Activated naive CD4-positive, alpha-beta T cell treated with Interleukin-2 at 50 U/mL for 16 hours (primary cell): ENCODE results near the gene COL20A1.
"Not testable (repeated sequence)": the region's sequence is repeated elsewhere in the genome, so short reads cannot be mapped to it uniquely, and the experiment has no call there.

Experiments used
- DNase-seq: peaks from one replicate; pipeline ENCODE4 v3.0.0-alpha.2; 2020

COL20A1 gene

DNA sequence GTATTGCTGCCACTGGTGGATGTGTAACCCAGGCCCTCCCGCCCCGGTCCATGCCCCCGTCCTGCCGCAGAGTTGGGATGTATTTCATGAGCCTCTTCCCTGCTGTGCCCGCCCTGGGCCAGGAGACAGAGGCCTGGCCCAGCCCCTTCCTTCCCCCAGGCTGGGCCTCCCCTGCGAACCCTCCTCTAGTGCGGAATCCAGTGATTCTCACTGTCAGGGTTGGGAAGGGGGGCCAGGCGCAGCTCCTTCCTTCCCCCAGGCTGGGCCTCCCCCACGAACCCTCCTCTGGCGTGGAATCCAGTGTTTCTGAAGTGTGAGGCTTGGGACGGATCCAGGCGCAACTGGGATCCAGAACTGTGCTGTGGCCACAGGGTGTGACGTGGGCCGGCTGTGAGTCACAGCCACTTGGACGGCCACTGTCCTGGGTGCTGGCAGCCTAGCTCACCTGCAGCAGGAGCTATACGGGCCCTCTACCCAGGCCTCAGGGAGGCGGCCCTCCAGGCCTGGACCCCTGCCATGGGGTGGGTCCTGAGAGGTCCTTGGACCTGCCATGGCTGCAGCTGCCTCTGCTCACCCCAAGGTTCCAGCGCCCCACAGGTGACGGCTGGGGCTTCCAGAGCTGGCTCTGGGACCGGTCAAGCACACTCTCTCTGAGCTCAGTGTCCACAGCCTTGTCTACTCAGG lies 28.3 kb downstream of the COL20A1 start:
- no peak for DNase-seq

DNA sequence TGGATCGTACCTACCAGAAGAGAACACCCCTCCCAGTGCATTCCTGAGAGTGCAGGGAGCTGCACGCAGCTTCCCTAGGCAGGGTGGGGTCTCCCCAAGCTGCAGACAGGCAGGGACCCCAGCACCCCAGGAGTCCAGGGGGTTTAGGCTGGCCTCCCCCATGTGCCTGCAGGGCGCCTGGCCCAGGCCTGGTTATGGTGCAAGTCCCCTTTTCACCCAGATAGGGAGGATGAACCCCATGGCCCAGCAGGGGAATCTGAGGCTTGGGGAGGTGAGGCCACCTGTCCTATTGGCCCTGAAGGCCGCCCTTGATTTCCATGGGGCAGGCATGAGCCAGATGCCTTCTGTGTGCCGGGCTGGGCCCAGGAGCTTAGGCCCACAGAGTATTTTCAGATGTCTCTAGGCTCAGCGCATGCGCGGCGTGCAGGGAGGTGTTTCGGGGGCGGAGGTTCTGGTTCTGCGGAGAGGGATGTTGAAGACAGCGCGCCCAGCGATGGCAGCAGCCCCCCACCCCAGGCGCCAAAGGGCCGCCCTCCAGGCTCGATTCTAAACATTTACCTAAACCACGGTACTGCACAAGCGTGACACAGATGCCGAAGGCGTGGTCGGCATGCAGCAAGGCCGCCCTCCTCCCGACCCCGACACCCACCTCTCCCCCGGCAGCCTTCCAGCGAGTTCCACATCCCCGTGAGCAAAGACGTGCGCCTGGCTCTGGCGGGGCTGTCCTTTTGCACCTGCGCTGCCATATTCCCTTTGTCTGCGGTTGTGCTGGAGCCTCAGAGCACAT lies 29.4 kb downstream of the COL20A1 start:
- DNase-seq: no peak

DNA sequence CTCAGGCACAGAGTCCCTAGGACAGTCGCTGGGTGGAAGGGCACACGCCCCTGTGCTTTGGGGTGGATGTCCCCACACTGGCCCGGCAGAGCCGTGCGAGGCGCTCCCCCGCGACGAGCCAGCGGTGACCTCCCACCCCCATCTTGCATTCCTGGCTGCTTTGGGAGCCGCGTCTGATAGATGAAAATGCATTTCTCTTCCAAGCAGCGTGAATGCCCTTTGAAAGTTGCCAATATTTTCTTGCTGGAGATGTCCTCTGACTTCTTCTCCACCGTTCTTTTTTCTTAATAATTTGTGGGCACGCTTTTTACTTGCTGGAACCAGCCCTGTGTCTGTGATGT lies 29.9 kb downstream of the COL20A1 start:
- DNase-seq: no peak

DNA sequence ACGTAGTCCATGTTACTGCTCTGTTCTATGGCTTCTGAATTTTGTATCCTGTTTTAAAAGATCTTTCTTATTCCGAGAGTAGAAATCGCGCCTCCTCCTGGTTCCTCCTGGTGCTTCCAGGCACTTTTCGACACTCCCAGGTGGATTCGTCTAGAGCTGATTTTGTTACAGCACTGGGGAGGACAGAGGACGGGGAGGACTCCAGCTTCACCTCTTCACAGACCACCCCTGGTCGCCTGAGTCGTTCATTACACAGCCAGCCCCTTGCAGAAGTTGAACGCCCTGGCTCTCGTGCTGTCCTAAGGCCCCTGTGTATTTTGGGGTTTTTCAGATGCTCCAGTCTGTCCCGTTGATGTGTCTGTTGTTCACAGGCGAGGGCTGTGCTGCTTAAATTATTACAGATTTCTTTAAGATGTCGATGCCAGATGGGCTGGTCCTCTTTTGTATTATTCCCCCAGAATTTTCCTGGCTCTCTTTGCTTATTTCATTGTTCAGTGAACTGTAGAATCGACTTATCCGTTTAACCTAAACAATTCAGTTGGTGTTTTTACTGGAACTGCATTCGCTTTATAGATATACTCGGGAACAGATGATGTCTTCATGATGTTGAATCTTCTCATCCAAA lies 30.5 kb downstream of the COL20A1 start:
- no peak for DNase-seq

DNA sequence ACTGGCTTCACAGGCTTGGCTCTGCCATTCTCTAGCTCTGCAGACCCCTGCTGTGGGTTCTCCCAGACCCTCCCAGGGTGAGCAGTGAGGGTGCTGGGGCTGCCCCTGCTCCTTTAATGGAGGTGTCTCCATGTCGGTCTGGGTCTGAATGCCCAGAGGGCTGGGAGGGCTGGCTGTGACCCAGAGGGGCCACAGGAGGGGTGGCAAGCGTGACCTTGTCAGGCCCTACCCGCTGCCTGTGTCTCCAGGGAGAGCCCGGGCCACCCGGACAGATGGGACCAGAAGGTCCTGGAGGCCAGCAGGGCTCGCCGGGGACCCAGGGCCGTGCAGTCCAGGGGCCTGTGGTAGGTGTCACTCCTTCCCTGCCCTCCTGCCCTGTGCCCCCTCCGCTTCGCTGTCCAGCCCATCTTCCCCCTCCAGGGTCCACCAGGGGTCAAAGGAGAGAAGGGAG lies 32.1 kb downstream of the COL20A1 start:
- no peak for DNase-seq

DNA sequence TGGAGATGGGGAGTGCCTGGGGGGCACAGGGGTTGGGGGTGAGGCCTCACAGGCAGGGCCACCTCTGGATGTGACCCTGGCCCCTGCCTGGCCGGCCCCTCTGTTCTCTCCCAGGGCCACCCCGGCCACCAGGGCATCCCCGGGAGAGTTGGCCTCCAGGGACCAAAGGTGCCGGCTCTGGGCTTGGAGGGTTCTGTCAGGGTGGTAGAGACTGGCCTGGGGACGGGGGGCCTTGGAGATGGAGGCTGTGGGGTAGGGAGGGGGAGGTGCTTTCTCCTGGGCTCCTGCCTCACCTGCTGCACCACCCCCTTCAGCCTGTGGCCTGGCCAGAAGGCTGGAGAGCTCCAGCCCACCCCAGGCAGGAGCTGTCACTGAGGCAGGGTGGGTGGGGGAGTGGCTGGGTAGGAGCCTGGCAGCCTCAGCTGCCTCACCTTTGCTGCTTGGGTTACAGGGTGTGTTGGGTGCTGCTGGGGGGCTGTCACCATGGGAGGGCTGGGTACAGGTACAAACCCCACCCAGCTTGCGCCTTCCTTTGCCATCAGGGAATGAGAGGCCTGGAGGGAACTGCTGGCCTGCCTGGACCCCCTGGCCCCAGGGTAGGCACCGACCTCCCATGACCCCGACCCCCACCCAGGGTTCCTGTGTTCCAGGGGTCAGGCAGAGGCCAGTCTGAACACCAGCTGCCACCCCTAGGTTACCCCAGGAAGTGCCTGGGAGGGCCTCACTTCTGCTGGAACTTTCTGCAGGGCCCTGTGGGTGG lies 32.7 kb downstream of the COL20A1 start:
- no peak for DNase-seq

DNA sequence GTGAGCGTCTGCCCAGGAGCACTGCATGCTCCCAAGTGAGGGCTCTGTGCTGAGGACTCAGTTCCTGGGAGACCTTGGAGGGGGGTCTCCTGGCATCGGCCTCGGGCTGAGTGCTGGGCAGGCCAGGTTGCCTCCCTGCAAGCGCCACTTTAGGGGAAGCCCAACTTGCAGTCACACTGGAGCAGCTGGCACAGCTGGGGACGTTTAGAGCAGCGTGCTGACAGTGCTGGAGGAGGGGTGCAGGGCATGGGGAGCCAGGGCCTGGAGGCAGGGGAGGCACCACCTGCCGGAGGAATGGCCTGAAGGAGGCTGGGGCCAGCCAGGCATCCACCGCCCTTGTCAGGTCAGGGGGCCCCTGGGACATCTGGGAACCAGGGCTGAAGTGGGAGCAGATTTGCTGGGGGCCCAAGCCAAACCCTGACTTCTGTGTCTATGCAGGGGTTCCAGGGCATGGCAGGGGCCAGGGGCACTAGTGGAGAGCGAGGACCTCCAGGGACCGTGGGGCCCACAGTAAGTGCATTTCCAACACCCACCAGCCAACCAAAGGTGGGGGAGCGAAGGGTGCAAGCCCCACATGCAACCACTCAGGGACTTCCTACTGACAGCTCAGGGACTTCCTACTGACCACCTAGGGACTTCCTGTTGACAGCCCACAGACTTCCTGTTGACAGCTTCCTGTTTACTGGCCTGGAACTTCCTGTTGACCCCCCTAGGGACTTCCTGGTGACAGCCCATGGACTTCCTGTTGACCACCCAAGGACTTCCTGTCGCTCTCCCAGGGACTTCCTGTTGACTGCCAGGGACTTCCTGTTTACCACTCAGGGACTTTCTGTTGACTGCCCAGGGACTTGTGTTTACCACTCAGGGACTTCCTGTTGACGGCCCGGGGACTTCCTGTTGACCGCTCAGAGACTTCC lies 33.6 kb downstream of the COL20A1 start:
- no peak for DNase-seq

DNA sequence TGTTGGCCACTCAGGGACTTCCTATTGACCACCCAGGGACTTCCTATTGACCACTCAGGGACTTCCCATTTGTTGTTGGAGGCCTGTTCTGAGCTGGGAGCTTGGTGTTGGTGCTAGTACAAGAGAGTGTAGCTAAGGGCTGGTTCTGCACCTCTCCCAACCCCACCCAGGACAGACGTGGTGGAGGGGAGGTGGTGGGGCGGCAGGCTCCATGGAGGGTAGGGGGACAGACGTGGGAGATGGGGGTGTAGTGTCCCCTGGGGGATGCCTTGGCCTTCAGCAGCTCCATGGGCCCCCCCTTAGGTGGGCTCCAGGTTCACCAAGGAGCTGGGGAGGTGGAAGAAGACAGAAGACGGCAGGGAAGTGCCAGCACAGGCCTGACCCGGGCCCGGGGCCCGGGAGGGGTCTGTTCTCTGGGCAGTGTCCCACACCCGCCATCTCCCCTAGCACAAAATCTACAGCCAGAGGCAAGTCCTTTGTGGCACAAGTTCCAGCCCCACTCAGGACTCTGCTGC lies 34.3 kb downstream of the COL20A1 start:
- DNase-seq: no peak

DNA sequence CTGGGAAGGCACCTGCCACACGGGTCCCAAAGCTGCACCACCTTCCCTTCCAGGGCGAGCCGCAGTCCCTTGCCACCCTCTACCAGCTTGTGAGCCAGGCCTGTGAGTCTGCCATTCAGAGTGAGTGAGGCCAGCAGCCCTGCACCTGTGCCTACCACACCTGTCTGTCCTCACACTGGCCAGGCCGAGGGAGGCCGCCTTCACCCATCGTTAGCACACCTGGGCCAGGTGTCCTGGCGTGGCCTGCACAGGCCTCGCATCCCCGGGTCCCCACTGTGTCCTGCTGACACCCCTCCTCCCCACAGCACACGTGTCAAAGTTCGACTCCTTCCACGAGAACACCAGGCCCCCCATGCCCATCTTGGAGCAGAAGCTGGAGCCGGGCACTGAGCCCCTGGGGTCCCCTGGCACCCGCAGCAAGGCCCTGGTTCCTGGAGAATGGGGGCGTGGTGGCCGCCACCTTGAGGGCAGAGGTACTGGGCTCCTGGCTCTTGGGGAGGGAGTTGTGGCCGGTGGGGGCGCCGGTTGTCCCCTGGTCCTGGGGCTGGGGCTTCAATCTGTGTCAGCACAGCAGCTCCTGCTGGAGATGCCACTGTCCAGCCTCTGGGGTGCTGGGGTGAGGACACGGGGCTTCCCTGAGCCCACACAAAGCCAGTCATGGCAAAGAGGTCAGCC lies 35.2 kb downstream of the COL20A1 start:
- DNase-seq: no peak

DNA sequence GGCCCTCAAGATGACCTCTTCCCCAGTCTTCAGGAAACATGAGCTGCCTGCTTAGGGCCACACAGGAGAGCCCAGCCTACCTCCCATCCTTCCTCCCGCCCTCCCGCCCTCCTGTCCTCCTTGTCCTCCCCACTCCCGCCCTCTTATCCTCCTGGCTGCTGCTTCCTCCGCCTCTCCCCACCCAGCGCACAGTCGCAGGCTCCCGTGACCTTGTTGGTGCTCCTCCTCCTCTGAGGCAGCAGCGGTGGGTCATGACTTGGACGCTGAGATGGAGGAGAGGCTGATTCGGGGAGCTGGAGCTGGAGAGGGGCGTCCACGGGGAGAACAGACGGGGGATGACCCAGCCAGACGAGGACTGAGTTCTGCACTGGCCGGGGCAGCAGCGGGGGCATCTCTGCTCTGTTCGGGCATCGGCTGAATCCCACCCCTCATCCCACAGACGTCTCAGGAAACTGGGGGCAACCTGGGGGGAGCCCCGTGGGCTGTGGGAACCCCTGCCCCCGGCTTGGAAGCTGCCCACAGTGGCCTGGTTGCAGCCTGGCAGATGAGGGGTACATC lies 35.8 kb downstream of the COL20A1 start:
- no peak for DNase-seq

DNA sequence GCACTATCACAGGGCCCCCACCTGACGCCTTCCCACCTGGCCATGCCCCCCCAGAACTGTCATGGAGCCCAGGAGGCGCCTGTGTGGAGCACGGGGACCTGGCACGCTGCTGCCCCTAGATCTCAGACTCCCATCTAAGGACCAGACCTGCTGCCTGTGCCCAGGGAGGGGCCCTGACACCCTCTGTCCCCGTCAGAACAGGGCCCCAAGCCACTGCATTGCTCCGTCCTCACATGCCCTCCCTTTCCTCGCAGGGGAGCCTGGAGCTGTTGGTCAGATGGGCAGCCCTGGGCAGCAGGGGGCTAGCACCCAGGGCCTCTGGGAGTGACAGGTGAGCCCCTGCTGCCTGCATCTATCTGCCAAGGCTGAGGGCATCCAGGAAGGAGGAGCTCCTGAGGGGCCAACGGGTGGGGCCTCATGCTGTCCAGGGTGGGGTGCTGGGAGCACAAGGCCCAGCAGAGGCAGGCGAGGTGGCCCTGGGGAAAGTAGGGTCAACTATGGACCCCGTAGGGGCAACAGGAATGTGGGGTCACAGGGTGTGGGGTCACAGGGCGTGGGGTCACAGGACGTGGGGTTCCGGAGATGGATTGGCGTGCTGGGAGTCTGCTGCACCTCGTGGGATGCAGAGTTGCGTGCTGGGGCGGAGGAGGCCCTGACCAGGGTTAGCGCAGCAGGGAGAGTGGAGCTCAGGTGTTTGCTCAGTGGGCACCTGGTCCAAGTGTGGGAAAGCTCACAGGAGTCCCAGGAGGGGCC lies 36.5 kb downstream of the COL20A1 start:
- no peak for DNase-seq

DNA sequence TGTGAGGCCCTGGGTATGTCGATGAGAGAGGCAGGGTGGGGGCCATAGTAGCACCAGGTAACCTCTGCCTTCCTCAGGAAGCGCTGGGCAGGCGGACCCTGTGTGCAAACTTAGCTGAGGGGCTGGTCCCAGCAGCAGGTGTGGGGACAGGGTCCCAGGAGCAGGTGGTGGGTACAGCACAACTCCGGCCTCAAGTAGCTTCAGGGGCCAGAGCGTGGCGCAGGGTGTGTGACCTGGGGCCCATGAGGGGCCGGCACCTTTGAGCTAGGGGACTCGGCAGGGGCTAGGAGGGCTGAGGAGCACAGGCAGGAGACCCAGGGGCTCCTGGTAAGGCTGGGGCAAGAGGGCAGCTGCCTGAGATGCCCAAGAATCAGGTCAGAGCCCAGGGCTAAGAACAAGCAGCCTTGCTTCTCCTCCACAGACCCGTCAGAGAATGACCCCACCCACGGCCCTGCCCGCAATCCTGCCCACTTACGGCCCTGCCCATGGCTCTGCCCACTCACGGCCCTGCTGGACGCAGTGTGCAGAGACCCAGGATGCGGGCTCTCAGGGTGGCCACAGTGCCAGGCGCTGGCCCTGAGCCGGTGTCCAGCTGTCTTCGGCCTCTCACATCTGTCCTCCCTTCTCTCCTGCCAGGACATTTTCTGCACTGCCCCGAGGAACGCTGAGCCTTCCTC lies 37.2 kb downstream of the COL20A1 start:
- no peak for DNase-seq

DNA sequence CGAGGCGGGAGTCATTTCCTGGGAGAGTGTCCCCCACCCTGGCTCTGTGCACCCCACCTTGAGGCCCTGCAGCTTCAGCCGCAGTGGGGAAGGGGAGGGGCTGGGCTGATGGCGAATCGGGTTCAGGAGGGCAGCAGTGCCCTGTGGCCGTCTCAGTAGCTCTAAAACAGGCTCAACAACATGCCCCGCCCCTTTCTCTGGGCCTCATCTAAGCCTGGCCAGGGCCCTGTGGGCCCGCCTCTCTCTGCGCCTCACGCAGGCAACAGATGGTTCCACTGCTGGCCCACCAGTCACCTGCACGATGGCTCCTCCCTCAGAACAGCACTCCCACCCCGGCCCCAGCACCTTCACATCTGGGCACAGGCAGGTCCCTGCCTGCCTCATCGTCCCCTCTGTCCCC lies 38.0 kb downstream of the COL20A1 start:
- DNase-seq: no peak

DNA sequence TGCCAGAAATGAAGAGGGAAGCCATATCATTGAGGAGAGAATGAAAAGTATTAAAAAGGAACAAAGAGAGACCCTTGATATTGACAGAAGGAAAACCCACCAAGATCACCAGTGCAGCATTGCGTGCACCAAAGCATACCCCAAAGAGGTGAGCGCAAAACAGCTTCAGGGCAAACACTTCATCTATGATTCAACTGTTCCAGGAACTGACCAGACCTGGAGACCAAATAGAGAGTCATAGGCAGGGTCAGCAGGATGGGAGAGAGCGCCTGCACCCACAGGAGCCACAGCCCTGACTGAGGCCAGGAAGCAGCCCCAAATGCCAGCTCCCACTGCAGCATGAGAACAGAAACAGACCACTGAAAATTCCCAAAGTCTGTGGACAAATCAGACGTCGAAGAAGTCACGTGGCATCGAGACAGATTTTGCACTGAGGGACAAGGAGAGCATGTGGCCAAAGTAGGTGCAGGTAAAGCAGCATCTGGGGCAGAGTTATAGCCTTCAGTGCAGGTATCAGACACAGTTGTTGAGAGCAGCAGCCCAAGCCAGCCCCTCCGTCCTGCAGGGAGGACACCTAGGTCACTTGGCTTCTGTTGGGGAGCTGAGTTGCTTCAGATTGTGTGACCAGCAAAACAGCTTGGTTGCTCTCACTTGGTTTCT lies 38.9 kb downstream of the COL20A1 start:
- DNase-seq: no peak

DNA sequence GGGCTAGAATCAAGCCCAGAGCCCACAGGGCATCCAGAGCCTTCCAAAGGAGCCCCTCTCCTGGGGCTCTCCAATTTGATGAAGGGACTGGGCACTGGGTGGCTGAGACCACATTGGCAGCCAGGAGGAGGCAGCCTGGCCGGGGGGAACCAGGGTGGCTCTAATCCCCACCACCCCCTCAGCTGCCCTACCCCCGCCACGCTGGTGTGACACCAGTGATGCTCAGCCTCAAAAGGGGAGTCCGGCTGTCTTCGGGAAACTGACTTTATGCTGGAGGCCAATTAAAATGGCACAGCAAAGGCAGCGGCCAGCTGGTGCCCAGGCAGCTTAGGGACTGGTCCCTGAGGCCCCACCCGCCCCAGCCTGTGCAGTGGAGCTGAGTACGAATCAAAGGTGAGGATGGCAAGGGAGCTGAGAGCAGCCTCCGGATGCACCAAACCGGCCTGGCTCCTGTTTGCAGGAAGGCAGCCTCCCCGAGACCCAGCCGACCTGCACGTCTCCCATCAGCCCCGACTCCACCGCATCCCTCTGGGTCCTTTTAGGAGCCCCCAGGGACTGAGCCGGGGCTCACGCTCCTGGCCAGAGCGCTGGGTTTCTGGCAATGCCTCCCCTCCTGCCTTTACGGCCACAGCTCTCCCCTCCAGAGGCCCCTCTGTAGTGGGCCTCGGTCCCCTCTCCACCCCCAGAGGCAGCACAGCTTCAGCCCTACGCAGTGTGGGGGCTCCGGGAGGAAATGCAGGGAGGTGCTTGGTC lies 39.7 kb downstream of the COL20A1 start:
- no peak for DNase-seq

DNA sequence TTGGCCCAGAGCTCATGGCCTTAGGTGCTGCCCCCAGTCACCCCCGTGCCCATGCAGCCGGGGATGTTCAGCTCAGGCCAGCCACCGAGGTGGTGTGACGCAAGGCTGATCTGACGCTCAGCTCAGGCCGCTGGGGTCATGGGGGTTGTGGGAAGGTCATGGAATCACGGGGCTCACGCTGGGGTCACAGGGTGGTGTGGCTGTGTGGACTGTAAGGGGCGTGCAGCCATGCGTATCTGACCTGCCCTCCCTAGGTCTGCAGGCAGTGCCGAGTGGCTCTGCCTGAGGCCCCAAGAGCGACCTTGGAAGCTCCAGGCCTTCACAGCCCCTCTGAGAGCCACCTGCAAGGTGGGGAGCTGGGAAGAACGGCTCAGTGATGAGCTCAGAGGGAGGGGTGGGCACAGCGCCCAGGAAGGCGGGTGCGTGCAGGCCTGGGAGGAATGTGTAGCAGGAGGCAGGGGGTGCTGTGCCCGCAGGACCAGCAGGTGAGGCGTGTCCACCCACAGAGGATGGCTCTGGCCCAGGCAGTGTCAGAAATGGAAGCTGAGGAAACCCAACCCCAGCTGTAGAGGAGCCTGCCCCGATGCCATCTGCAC lies 40.4 kb downstream of the COL20A1 start:
- no peak for DNase-seq

DNA sequence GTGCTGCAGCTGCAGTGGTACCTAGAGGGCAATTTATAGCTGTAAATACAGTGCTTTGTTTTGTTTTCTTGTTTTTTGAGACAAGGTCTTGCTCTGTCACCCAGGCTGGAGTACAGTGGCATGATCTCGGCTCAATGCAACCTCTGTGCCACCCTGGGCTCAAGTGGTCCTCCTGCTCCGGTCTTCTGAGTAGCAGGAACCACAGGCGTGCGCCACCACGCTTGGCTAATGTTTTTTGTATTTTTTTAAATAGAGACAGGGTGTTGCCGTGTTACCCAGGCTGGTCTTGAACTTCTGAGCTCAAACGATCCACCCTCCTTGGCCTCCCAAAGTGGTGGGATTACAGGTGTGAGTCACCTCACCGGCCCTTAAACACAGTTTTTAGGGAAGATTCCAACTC lies 41.4 kb downstream of the COL20A1 start:
- no peak for DNase-seq

DNA sequence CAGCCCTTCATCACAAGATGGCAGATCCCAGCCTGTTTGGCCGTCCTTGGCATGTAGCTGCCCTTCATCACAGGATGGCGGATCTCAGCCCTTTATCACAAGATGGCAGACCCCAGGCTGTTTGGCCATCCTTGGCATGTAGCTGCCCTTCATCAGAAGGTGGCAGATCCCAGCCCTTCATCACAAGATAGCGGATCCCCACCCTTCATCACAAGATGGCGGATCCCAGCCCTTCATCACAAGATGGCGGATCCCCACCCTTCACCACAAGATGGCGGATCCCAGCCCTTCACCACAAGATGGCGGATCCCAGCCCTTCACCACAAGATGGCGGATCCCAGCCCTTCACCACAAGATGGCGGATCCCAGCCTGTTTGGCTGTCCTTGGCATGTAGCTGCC lies 42.1 kb downstream of the COL20A1 start:
- DNase-seq: not testable (repeated sequence)
